GM18861 (cell line): ENCODE data around the gene PFKFB4.

Experiments
- ATAC-seq: cut with Tn5 transposase; IDR thresholded peaks from one replicate; pipeline ENCODE4 v1.9.1; 2021; ENCODE audit not compliant: unreplicated experiment

The PFKFB4 gene

GRCh38 chr3:48556796-48557626, at the start of gene PFKFB4:
Gene PFKFB4, minus strand, starts transcription at chr3:48556803. Its CDS starts 26 bp downstream, at chr3:48556777.
- peak; percentile 81 for ATAC-seq

DNA sequence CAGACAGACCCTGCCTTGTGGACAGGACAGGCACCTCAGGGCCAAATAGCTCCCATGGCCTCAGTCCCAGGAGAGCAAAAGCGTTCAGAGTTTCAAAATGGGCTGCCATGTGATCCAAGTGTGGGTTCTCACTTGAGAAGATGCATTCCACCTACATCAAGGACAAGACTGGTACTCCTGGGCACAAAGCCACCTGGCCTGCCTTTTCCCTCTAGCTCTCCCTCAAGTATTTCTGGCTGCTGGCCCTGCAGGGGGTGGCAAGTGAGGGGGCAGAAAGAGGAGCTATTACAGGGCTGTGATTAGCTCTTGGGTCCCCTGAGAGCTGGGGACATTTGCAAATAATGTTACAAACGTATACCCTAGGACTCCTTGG, 45.0 kb upstream of the PFKFB4 start:
- ATAC-seq, result no peak

DNA sequence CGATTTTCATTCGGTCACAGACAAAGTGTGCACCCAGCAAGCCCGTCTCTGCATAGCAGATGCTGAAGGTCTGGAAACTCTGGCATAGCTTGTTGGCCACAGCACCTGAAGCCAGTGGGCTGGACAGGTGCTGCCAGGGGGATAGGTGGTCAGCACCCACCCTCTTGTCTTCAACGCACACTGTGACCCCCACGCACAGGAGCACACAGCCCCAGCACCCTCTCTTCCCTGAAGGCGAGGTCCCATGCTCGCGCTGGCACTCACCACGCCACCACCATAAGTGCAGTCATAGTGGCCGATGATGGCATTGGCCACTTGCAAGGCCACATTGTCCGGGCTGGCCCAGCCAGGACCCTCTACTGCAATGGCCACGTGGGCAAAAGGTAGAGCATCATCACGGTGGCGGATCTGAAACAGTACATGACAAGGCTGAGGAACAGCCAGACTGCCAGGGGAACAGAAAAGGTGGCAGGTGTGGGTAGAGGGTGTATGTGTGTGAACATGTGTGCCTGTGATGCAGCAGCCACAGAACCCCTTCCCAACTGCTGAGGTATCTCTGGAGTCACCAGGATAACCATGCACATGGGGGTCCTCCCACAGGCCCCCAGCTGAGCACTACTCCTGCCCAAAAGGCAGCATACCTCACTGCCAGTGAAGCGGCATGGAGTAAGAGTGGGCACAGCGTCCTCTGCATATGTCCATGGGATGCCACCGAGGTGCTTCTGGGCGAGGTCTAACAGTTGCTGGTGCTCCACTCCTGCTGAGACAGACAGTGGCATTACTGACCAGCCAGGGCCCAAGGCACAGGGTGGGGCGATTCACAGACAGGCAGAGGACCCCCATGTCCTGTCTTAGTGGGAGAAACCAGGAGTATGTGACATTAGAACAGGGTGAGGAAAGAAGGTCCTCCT, 44.4 kb upstream of the PFKFB4 start:
- ATAC-seq, result no peak

DNA sequence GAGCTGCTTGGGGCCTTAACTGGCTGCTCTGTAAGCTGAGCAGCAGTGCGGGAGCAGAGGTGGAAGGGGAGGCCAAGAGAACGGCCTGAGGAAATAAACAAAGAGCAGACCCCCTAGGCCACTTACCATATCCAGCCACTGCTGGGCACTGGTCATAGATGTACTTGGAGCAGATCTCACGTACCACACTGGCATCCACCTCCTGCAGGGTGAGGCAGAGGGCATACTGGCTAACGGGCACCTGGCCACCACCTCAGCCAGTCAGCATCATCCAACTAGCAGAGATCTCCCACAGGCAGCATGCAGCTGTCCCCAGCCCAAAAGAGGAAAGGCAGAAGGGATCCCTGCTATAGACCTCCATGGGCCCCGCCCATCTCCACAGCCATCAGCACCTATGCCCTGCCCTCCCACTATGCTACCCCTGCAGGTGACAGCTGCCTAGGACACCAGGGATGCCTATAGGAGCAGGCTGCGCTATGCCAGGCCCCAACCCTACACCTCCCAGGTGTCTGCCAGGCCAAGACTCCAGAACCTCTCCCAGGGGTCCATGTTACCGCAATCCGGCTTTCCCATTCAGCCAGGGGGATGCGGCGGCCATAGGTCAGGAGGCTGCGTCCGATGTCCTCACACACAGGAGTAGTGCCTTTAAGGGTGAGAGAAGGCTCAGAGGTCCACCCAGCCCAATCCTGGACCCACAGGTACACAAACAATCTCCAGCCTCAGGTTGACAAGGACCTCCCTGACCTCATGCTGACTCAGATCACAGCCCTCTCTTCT, 43.1 kb upstream of the PFKFB4 start:
- ATAC-seq, result no peak

DNA sequence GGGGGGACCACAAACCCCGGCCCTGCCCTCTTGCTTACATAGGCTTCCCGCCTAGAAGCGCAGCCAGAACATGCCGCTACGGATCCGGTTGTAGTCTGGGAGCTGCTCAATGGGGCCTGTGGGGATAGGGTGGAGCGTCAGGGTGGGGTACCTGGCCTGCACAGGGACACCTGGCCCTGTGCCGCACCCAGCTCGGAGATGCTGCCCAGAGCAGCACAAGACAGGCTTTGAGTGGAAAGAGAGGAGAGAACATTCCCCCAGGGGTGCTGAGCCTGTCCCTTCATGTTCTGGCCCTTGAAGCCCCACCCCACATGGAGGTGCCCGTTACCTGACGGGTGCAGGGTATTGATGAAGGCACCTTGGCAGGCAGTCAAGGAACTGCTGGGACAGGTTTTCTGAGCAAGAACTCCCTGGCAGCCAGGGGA, 42.5 kb upstream of the PFKFB4 start:
- ATAC-seq, result no peak

- ATAC-seq, result no peak
Observed at GRCh38 chr3:48598323-48599076, 41.9 kb upstream of the PFKFB4 start.

DNA sequence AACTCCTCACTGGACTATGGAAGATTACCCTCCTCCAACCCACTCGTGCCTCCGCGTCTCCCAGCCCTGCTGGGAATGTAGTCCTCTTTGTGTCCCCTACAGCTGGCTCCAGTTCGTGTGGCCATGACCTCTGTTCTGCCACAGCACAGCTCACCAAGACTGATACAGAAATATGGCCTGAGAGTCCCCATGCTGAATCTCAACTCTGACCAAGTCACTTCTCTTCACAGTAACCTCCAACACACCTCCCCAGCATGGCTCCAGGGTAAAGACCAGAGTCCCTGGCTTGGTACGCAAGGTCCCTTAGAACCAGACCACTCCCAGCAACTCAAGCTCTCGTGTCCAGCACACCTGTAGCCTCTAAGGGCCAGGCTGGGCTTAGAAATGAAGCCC, 40.8 kb upstream of the PFKFB4 start:
- ATAC-seq, result no peak

DNA sequence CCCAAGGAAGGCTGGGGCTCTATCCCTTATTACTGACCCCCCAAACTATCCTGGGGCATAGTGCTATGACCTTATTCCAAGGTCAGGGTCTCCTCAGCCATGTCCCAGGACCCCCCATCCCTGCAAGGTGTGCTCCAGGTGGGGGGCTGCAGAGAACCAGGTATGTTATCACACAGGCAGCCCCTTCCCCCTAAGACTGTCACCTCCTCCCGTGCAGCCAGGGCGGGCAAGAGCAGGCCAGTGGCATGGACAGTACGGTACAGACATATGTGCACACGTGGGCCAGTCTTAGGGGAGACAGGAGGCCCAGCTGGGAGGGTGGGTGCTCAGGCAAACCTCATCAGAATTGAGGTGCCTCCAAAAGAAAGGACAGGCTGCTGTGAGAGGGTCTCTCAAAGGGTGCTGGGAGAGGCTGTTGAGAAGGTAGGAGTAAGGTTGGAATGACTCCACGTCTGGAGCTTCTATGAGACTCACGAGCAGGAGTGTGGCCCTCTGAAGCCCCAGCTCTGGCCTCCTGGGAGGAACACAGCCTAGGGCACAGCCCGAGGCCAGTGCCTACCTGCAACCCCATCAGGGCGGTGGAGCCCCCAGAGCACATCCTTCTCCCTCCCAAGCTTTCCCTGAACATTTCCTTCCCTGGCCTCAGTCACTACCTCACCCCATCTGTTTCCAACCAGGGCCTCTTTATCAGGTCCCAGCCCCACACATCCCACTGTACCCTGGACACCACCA, 40.2 kb upstream of the PFKFB4 start:
- ATAC-seq, result no peak

DNA sequence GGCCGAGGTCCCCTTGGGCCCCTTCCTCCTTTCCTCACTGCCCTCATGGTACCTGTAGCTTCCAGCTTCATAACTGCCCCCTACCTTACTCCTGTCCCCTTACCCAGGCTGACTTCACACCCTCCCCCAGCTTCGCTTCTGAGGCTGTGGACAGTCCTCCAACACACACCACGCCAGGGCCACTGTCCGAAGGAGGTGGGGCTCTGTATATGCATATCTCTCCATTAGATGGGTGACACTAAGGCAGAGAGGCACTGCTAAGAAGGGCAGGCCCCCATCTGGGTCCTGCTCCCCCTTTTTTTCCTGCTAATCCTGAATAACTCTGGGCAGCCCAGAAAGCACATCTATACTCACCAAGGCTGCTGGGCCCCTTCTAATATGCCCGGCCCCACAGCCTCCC, 39.6 kb upstream of the PFKFB4 start:
- no peak for ATAC-seq

DNA sequence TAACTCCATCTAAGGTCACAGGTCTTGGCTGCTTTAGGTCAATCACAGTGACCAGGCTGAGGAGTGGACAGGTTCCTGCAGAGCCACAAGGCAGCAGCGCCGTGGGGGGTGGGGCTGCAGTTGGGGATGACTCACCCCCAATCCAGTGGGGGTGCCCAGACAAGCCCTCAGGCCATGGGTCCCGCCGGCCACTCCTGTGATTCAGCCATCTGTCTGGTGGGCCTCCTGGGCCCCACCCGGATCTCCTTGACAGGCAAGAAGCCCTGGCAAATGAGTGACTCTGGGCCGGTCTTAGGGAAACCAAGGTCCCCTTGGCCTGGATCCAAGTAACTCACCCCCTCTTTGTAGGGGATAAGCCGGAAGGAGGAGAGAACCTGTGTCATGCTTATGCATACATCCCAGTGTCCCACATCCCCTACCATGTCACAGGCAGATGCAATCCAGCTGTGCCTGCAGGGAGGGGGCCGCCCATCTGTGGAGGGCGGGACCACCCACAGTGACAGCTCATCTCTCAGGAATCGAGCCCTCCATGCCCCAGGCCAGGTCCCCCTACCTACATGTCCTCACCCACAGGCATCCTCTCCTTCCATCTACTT, 39.0 kb upstream of the PFKFB4 start:
- ATAC-seq, result no peak

DNA sequence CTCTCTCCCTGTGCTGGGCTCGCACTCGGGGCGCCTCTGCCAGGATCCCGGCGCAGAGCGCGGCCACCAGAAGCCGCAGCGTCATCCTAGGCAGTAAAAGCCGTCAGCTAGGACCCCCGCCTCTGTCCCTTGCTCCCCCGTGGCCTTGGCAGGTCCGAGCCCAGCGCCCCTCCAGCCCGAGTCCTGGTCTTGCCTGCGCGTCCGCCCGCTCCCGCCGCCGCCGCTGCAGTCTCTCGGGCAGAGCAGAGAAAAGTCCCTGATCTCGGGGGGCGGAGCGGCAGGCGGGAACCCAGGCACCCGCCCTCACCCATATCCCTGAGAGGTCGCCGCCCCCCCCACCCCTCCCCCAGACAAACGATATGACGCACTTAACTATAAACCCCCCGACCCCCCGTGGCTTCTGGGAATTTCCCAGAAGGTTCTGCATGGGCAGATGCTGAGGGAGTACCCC, 38.5 kb upstream of the PFKFB4 start, which contains the start of gene COL7A1:
TSS of gene COL7A1 (minus strand) at position 255 of the 451 bp plus-strand sequence. CDS start at position 85, 170 bp downstream.
- ATAC-seq, result no peak

DNA sequence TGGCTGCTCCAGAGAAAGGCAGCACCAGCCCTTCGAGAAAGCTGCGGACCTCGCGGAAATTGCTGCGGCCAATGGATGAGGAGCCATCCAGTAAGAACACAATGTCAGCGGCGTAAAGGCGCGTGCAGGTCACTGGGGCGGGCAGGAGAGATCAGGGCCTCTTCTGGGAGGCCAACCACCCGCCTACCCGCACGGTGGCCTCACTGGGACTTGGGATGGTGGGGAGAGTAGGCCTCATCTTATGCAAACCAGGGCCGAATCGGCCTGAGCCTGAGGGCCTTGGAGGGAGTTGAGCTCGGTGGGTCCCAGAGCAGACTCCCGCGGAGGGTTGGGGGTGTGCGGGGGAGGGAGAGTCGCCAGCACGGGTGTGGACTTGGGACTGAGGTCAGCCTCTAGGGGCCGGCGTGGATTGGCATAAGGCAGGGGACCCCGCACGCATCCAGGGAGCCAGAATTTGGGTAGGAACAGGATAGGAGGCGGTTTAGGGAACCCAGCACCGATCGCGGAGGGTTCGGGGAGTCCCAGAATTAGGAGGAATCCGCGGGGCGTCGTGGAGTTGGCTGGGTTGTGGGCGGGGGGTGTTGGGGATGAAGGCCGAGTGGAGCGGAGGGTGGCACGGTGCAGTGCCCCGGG, 37.9 kb upstream of the PFKFB4 start:
- no peak for ATAC-seq

GRCh38 chr3:48593337-48593736, 36.7 kb upstream of the PFKFB4 start:
- ATAC-seq, result no peak

DNA sequence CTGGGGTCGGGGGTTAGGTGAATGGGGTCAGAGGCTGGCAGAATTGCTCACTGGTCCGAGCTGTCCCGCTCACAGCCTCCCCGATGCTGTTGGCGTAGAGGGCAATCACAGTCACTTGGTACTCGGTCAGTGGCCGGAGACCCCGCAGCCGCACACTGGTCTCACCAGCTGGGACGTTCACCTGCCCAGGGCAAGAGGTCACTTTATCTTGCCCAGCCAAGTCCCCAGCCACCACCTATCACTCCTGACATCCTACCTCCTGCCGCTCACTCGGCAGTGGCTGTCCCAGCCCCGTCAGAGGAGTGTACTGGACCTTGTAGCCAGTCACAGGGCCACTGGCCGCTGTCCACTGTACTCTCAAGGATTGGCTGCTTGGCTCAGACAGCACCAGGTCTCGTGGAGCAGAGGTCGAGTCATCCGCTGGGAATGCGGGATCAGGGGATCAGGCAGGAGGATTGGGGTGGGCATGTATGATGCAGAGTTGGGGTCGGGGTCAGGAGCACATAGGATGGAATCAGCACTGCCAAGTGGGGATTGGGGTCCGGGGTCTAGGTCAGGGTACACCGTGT, 36.0 kb upstream of the PFKFB4 start:
- ATAC-seq, result no peak

GRCh38 chr3:48591886-48592518, 35.4 kb upstream of the PFKFB4 start:
- ATAC-seq, result no peak

GRCh38 chr3:48591436-48591835, 34.8 kb upstream of the PFKFB4 start:
- ATAC-seq, result no peak

DNA sequence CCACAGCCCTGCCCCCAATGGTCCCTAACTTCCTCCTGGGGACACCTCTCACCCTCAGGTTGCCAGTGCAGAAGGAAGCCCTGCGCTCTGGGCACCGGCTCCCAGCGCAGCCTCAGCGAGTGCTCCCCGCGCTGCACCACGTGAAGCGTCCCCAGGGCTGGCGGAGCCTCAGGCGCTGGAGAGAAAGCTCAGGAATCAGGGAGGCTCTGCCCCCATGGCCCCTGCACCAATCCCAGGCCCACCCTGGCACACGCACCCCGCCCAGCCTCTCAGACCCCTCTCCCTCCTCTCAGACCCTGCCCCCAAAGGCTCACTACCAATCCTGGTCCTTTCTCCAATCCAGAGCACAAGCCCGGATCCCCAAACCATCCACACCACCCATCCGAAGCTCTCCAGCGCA, 31.6 kb upstream of the PFKFB4 start:
- ATAC-seq, result no peak

DNA sequence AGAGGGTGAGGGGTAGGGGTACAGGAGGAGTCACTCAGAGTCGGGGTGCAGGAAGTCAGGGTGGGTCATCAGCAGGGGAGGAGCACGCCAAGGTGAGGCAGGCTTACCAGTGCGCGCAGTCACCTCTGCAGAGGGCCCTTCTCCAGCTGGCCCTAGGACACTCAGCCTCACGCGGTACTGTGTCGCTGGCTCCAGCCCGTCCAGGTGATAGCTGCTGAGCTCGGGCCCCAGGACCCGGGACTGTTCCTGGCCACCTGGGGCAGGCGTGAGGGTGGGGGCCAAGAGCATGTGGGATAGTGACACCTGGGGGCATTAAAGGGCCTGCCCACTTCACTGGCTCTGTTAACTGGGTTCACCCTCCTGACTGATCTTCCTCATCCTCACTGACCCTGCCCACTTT, 31.1 kb upstream of the PFKFB4 start:
- no peak for ATAC-seq
